Hepatocyte (in vitro differentiated cells): ENCODE results near the gene IL36RN.

Experiments
- EZH2phosphoT487 ChIP-seq: fragments of 200-600 bp; sonication (generic); IDR thresholded peaks from one replicate; pipeline ENCODE4 v1.6.1; 2018; ENCODE audit warnings: antibody characterized with exemption, mild to moderate bottlenecking, low read depth, moderate library complexity; ENCODE audit not compliant: unreplicated experiment, severe bottlenecking
- TF ChIP-seq, protein P1 (sequence below): fragments of 200-600 bp; sonication (generic); IDR thresholded peaks from 2 replicates; pipeline ENCODE4 v1.5.1; 2016; ENCODE audit warnings: antibody characterized with exemption, mild to moderate bottlenecking; ENCODE audit not compliant: poor library complexity

DNA sequence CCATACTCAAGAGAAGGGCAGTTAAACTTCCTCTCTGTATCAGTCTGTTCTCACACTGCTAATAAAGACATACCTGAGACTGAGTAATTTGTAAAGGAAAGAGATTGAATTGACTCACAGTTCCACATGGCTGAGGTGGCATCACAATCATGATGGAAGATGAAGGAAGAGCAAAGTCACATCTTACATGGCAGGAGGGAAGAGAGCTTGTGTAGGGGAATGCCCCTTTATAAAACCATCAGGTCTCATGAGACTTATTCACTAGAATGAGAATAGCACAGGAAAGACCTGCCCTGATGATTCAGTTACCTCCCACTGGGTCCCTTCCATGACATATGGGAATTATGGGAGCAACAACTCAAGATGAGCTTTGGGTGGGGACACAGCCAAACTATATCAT, 4.9 kb upstream of the IL36RN start:
- TF ChIP-seq, protein P1, sequence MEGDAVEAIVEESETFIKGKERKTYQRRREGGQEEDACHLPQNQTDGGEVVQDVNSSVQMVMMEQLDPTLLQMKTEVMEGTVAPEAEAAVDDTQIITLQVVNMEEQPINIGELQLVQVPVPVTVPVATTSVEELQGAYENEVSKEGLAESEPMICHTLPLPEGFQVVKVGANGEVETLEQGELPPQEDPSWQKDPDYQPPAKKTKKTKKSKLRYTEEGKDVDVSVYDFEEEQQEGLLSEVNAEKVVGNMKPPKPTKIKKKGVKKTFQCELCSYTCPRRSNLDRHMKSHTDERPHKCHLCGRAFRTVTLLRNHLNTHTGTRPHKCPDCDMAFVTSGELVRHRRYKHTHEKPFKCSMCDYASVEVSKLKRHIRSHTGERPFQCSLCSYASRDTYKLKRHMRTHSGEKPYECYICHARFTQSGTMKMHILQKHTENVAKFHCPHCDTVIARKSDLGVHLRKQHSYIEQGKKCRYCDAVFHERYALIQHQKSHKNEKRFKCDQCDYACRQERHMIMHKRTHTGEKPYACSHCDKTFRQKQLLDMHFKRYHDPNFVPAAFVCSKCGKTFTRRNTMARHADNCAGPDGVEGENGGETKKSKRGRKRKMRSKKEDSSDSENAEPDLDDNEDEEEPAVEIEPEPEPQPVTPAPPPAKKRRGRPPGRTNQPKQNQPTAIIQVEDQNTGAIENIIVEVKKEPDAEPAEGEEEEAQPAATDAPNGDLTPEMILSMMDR: no peak
- TF ChIP-seq EZH2phosphoT487: no peak
